ENCODE results near the gene TBC1D13. TPM values are rescaled to one million over a fixed set of nuclear protein-coding genes. Genes with fewer than 3 reads are reported as not detected.

TBC1D13 gene
- total and polyA plus RNA-seq, 2 donors (not counting 1 experiment from before 2014, with no cell fraction given), result 28.8 to 29.1 TPM

GRCh38 chr9:128838338-128838737, 51.3 kb downstream of the TBC1D13 start:
- Histone ChIP-seq H3K36me3 (replicated peaks in 1 of 2; ENCODE audit: control extremely low read depth in 1 of 2, control insufficient read depth in 1 of 2, extremely low read depth in 1 of 2, insufficient read depth in 2 of 2, low read length in 1 of 2) (peaks cover 0 to 15% of the 10 kb centered on the region in 2 experiments), H3K79me2 (ENCODE audit: control insufficient read depth, insufficient read depth, low read length) (no peaks in the 10 kb centered on the region), H3K27me3 (replicated peaks in 1 of 4; ENCODE audit: control extremely low read depth in 1 of 4, control insufficient read depth in 3 of 4, insufficient read depth in 4 of 4, low read length in 3 of 4) (no peaks in the 10 kb centered on the region), H2AFZ (ENCODE audit: insufficient read depth, low read depth, low read length, poor library complexity, severe bottlenecking) (no peak overlapping the region), H3K4me2 (replicated peaks; ENCODE audit: low read depth, low read length, poor library complexity, severe bottlenecking) (no peak overlapping the region), H3K4me3 (ENCODE audit: control extremely low read depth in 1 of 5, extremely low read depth in 1 of 5, insufficient read depth in 1 of 5, low read depth in 2 of 5, low read length in 4 of 5) (no peak overlapping the region), H3K27ac (ENCODE audit: low read length in 2 of 2) (no peak overlapping the region), H3K9me3 (ENCODE audit: control extremely low read depth in 1 of 3, control insufficient read depth in 2 of 3, insufficient read depth in 1 of 3, low read length in 2 of 3) (no peaks in the 10 kb centered on the region), H4K20me1 (ENCODE audit: control insufficient read depth, insufficient read depth, low read length, poor library complexity, severe bottlenecking) (no peaks in the 10 kb centered on the region), H3K4me1 (ENCODE audit: control insufficient read depth in 2 of 2, insufficient read depth in 2 of 2, low read length in 2 of 2) (no peaks in the 10 kb centered on the region), H3K9ac (ENCODE audit: low read length) (no peak overlapping the region)
- peaks cover 2% of the 10 kb centered on the region for H3K4me1 Mint-ChIP-seq
- no peaks in the 10 kb centered on the region for H3K9me3 Mint-ChIP-seq (ENCODE audit: insufficient read depth)
- H3K4me3 Mint-ChIP-seq, result no peak overlapping the region
- no peaks in the 10 kb centered on the region for H3K27me3 Mint-ChIP-seq
- intact Hi-C loops (cut with micrococcal nuclease), result no loop called here
- whole genome bisulfite sequencing (ENCODE audit: insufficient coverage), result 95% methylated on average over 2 of the region's 3 CpGs
- ChIA-PET CTCF (no interaction called here), POLR2A (no interaction called here)
- H3K27ac Mint-ChIP-seq, result no peak overlapping the region
- no peak for ATAC-seq (ENCODE audit: low read depth)
- TF ChIP-seq CTCF (IDR thresholded peaks at IDR 0.05) (no peak), EZH2 (IDR thresholded peaks at IDR 0.05; ENCODE audit: borderline replicate concordance, insufficient read depth, low read depth, low read length, poor library complexity, severe bottlenecking) (no peak)
- no peak for DNase-seq

- intact Hi-C loops (cut with micrococcal nuclease), result no loop called here
- no peaks in the 10 kb centered on the region for H3K27me3 Mint-ChIP-seq
- H3K4me3 Mint-ChIP-seq, result no peak overlapping the region
- Histone ChIP-seq H3K27ac (ENCODE audit: low read length in 2 of 2) (no peak overlapping the region), H3K27me3 (replicated peaks in 1 of 4; ENCODE audit: control extremely low read depth in 1 of 4, control insufficient read depth in 3 of 4, insufficient read depth in 4 of 4, low read length in 3 of 4) (no peaks in the 10 kb centered on the region), H3K79me2 (ENCODE audit: control insufficient read depth, insufficient read depth, low read length) (peaks cover 1% of the 10 kb centered on the region), H2AFZ (ENCODE audit: insufficient read depth, low read depth, low read length, poor library complexity, severe bottlenecking) (no peak overlapping the region), H3K4me1 (ENCODE audit: control insufficient read depth in 2 of 2, insufficient read depth in 2 of 2, low read length in 2 of 2) (no peaks in the 10 kb centered on the region), H3K9me3 (ENCODE audit: control extremely low read depth in 1 of 3, control insufficient read depth in 2 of 3, insufficient read depth in 1 of 3, low read length in 2 of 3) (no peaks in the 10 kb centered on the region), H3K9ac (ENCODE audit: low read length) (no peak overlapping the region), H3K36me3 (replicated peaks in 1 of 2; ENCODE audit: control extremely low read depth in 1 of 2, control insufficient read depth in 1 of 2, extremely low read depth in 1 of 2, insufficient read depth in 2 of 2, low read length in 1 of 2) (peaks cover 0 to 11% of the 10 kb centered on the region in 2 experiments), H3K4me3 (ENCODE audit: control extremely low read depth in 1 of 5, extremely low read depth in 1 of 5, insufficient read depth in 1 of 5, low read depth in 2 of 5, low read length in 4 of 5) (no peak overlapping the region), H4K20me1 (ENCODE audit: control insufficient read depth, insufficient read depth, low read length, poor library complexity, severe bottlenecking) (no peaks in the 10 kb centered on the region), H3K4me2 (replicated peaks; ENCODE audit: low read depth, low read length, poor library complexity, severe bottlenecking) (no peak overlapping the region)
- H3K9me3 Mint-ChIP-seq (ENCODE audit: insufficient read depth), result no peaks in the 10 kb centered on the region
- TF ChIP-seq EZH2 (IDR thresholded peaks at IDR 0.05; ENCODE audit: borderline replicate concordance, insufficient read depth, low read depth, low read length, poor library complexity, severe bottlenecking), result no peak
- no peak for TF ChIP-seq CTCF (IDR thresholded peaks at IDR 0.05)
- POLR2A ChIA-PET, result no interaction called here
- ATAC-seq (ENCODE audit: low read depth) (no peak), DNase-seq (no peak)
- no peak overlapping the region for H3K27ac Mint-ChIP-seq
- peaks cover 2% of the 10 kb centered on the region for H3K4me1 Mint-ChIP-seq
- CTCF ChIA-PET, result no interaction called here
- WGBS (ENCODE audit: insufficient coverage), result no CpG with 5 or more reads among the region's 1 CpG
Observed at GRCh38 chr9:128840524-128840923, 53.5 kb downstream of the TBC1D13 start.

Data from B cell (primary cell).